Measurements from ENCODE around the gene DNAJC17. TPM values are rescaled to one million over a fixed set of nuclear protein-coding genes. Genes with fewer than 3 reads are reported as not detected.

Gene DNAJC17
- total RNA-seq, 1 donor from 2014 or later, result 21.1 TPM

- DNase-seq (ENCODE audit: low read depth), result no peak
- Histone ChIP-seq H3K4me3 (ENCODE audit: low read depth, low read length) (no peak overlapping the region), H3K27me3 (ENCODE audit: control insufficient read depth, insufficient read depth, low read length) (no peaks in the 10 kb centered on the region), H3K36me3 (ENCODE audit: control insufficient read depth, insufficient read depth, low read length) (peaks cover 24% of the 10 kb centered on the region)
- FAIRE-seq, result no peak
- TF ChIP-seq CTCF (IDR thresholded peaks at IDR 0.05; ENCODE audit: insufficient read depth, low read length, severe bottlenecking), result no peak
These were observed 68.2 kb downstream of the DNAJC17 start for GRCh38 chr15:40739047-40739446.

GRCh38 chr15:40737048-40737447, 70.2 kb downstream of the DNAJC17 start:
- no peak for TF ChIP-seq CTCF (IDR thresholded peaks at IDR 0.05; ENCODE audit: insufficient read depth, low read length, severe bottlenecking)
- no peak for FAIRE-seq
- no peak overlapping the region for H3K4me3 ChIP-seq (ENCODE audit: low read depth, low read length)
- no peaks in the 10 kb centered on the region for H3K27me3 ChIP-seq (ENCODE audit: control insufficient read depth, insufficient read depth, low read length)
- no peak for DNase-seq (ENCODE audit: low read depth)
- H3K36me3 ChIP-seq (ENCODE audit: control insufficient read depth, insufficient read depth, low read length), result peaks cover 16% of the 10 kb centered on the region

GRCh38 chr15:40736575-40736974, 70.7 kb downstream of the DNAJC17 start:
- DNase-seq (ENCODE audit: low read depth) (no peak), FAIRE-seq (no peak)
- no peaks in the 10 kb centered on the region for H3K27me3 ChIP-seq (ENCODE audit: control insufficient read depth, insufficient read depth, low read length)
- peaks cover 16% of the 10 kb centered on the region for H3K36me3 ChIP-seq (ENCODE audit: control insufficient read depth, insufficient read depth, low read length)
- H3K4me3 ChIP-seq (ENCODE audit: low read depth, low read length), result no peak overlapping the region
- TF ChIP-seq CTCF (IDR thresholded peaks at IDR 0.05; ENCODE audit: insufficient read depth, low read length, severe bottlenecking), result no peak

GRCh38 chr15:40731034-40731433, 76.2 kb downstream of the DNAJC17 start:
- no peak for TF ChIP-seq CTCF (IDR thresholded peaks at IDR 0.05; ENCODE audit: insufficient read depth, low read length, severe bottlenecking)
- no peak overlapping the region for H3K4me3 ChIP-seq (ENCODE audit: low read depth, low read length)
- H3K27me3 ChIP-seq (ENCODE audit: control insufficient read depth, insufficient read depth, low read length), result no peaks in the 10 kb centered on the region
- no peak for DNase-seq (ENCODE audit: low read depth)
- FAIRE-seq, result no peak
- H3K36me3 ChIP-seq (ENCODE audit: control insufficient read depth, insufficient read depth, low read length), result peaks cover 1% of the 10 kb centered on the region

GRCh38 chr15:40723919-40724318, 83.4 kb downstream of the DNAJC17 start:
- no peak for FAIRE-seq

More at GRCh38 chr15:40723919-40724318, 83.4 kb downstream of the DNAJC17 start:
- no peak for DNase-seq (ENCODE audit: low read depth)
- no peaks in the 10 kb centered on the region for H3K27me3 ChIP-seq (ENCODE audit: control insufficient read depth, insufficient read depth, low read length)
- H3K4me3 ChIP-seq (ENCODE audit: low read depth, low read length), result no peak overlapping the region
- H3K36me3 ChIP-seq (ENCODE audit: control insufficient read depth, insufficient read depth, low read length), result no peaks in the 10 kb centered on the region
- no peak for TF ChIP-seq CTCF (IDR thresholded peaks at IDR 0.05; ENCODE audit: insufficient read depth, low read length, severe bottlenecking)
